Femur (tissue), 1 donor: ENCODE data around the gene PINK1.
A peak's percentile ranks its signal among the peaks of the same experiment; 100 is the strongest.
"Not testable (repeated sequence)": the region's sequence is repeated elsewhere in the genome, so short reads cannot be mapped to it uniquely, and the experiment has no call there.

Source experiments
- DNase-seq: peaks from one replicate; pipeline ENCODE4 v3.0.0-alpha.2; 2017

The PINK1 gene

GRCh38 chr1:20648946-20649345 is 15.7 kb downstream of the PINK1 start:
- DNase-seq = no peak

GRCh38 chr1:20652300-20652699 is 19.0 kb downstream of the PINK1 start:
- no peak for DNase-seq

GRCh38 chr1:20654104-20654690 is 20.9 kb downstream of the PINK1 start:
- DNase-seq = no peak

DNA sequence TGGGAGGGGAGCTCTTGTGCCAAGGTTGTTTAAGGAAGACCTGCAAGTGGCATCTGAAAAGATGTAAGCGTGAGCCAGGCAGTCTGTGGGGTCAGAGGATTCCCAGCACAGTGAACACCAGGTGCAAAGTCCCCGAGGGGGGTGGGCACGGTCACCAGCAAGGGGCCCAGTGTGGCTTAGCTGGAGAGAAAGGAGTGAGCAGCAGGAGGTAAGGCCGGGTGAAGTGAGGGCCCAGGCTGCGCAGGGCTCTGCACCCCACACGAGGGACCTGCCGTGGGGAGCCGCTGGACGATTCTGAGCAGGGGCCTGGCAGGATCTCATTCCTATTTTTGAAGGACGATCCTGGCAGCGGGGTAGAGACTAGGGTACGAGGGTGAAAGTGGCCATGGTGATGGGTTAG is 23.8 kb downstream of the PINK1 start:
- no peak for DNase-seq

GRCh38 chr1:20658166-20658915 is 25.1 kb downstream of the PINK1 start:
- DNase-seq = no peak

DNA sequence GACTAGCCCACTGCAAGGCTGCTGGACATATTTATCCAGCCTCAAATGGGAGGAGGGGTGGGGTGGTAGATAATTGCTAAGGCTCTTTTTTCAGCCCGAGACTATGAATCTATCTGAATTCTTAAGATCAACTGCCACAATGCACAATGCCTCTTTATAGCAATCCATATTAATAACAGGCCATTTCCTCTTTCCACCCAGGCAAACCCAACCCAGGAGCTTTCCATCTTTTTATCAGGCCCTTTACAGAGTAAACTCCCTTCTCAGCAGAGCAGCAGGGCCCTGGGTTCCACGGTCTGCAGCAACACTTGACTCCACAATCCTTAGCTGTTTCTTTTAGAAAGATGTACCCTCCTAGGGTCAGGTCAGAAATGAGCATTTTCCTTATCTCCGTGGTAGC is 27.1 kb downstream of the PINK1 start:
- DNase-seq = no peak

DNA sequence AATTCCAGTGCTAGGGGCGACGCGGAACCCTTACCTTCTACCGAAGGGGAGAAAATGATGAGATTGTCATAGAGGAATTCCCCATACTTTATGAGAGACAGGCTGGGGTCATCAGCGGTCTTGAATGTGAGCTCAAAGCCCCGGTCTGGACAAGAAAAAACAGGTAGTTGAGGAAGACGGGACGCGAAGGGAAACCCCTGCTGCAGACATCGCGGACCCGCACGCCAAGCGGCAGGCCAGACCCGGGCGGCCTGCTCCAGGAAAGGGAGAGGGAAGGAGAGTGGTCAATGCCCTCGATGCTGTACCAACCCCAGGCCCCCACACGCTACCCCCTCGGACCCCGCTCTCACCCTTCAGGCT is 27.6 kb downstream of the PINK1 start:
- no peak for DNase-seq

GRCh38 chr1:20661207-20662109 is 28.2 kb downstream of the PINK1 start, which contains the start of gene DDOST:
TSS of gene DDOST (minus strand) at chr1:20661369. CDS start at chr1:20661350, 19 bp downstream.
- DNase-seq = peak; percentile 98

DNA sequence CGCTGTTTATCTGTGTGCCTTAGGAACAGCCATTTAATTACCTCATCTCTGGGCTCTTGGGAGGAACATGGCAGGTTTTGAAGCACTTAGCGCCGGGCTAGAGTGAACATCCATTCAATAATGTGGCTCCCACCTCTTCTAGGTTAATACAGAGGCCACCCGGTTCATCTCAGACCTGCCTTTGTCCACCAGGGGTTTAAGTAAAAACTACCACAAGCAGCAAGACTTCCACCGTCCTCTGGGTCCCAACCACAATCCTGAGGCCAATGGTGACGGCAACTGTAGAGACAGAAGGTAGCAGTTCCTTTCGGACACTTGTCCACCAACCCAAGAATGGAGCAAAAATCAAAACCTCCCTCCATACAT is 28.8 kb downstream of the PINK1 start:
- no peak for DNase-seq

- no peak for DNase-seq
Measured at GRCh38 chr1:20663365-20663764, 30.1 kb downstream of the PINK1 start.

- DNase-seq = no peak
Measured at GRCh38 chr1:20663969-20664715, 30.9 kb downstream of the PINK1 start.

DNA sequence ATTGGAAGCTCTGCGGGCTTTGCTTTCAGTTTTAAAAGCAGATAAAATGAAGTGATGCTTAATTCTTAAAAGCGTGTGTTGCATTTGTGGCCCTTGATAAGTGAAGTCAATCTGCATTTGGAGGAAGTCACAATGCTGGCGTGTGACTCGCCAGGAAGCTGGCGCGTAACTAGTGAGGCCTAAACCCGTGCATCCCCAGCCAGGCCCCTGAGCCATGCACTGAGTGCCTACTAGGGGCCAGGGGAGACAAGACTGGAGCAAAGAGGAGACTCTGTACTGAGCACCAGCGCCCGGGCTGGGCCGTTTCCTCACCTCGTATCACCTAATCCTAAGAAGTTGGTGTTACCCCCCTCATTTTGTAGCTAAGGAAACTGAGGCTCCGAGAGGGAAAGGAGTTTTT is 32.5 kb downstream of the PINK1 start:
- DNase-seq = no peak

- no peak for DNase-seq
Measured at GRCh38 chr1:20666146-20666545, 32.9 kb downstream of the PINK1 start.

DNA sequence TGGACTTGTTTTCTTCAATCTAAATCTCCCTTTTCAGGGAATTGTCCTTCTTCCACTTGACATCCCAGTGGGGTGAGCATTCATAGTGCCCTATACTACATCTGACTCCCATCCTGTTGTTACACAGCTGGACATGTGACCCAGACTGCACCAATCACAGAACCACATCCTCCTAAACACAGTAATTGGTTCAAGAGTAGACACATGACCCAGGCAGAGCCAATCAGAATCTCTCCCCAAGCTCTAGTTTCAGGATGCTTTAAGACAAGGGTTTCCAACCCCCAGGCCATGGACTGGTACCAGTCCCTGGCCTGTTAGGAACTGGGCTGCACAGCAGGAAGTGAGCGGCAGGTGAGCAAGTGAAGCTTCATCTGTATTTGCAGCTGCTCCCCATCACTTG is 33.5 kb downstream of the PINK1 start:
- DNase-seq = no peak

DNA sequence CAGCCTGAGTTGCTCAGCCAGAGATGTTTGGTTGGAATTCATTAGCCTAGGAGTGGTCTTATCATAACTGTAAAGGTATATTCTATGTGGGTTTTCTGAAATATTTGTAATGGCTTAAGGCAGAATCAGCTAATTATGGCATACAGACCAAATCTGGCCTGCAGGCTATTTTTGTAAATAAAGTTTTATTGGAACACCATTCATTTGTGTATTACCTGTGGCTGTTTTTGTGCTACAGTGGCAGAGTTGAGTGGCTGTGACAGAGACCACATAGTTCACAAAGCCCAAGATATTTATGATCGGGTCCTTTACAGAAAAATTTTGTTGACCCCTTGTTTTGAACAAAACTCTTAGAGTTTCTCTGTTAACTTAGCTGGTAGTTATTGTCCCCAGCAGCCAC is 35.3 kb downstream of the PINK1 start:
- DNase-seq = no peak

DNA sequence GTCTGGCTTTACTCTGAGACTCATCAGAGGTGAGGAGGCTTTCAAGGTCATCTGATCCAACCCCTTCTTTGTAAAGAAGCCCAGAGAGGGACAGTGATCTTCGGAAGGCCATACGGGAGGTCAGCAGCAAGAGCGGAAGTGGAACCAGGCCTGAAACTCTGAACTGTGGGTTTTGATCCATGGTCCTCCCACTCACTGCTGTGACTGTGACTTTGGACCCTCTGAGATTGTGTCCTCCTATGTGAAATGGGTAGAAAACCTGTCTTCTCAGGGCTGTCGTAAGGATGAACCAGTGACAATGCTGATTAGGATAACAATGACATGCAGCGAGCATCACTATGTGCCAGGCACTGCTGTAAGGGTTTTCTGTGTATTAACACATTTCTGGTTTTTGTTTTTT is 37.7 kb downstream of the PINK1 start:
- DNase-seq = no peak

DNA sequence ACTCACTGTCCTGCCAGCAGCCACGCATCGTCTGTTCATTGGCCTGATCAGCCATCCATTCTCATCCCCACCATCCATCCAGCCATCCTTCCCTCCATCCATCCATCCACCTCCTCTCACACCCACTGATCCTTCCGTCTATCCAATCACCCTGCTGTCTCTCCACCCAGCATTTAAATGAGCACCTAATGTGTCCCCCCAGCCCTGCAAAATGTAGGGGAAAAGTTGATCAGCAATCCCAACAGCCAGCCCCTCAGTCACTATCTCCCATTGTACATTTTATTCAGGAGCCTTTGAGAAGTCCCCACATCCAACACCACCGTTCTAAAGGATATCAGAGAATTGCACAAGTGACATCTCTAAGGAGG is 39.0 kb downstream of the PINK1 start:
- DNase-seq = no peak

DNA sequence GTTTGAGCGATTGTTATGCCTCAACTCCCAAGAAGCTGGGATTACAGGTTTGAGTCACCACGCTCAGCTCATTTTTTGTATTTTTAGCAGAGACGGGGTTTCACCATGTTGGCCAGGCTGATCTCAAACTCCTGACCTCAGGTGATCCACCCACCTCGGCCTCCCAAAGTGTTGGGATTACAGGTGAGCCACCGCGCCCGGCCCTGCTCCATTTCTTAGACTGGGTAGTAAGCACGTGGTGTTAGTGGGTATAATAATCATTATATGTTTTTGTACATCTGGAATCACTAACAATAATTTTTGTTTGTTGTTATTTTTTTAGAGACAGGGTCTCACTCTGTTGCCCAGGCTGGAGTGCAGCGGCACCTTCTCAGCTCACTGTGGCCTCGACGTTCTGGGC is 40.4 kb downstream of the PINK1 start:
- DNase-seq = not testable (repeated sequence)

- no peak for DNase-seq
Measured at GRCh38 chr1:20678599-20678998, 45.3 kb downstream of the PINK1 start.

DNA sequence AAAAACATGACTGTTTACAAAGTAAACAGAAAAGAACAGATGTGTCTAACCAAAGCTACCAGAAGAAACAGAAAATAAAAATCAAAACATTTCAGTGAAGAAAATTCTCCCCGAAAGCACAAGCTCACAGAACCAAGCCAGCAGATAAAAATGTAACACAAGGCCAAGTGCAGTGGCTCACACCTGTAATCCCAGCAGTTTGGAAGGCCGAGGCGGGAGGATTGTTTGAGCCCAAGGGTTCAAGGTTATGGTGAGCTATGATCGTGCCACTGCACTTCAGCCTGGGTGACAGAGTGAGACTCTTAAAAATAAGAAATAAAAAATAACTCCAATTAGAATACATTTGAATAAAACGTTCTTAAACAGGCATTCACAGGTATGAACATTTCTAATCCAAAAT is 47.0 kb downstream of the PINK1 start:
- DNase-seq = no peak

DNA sequence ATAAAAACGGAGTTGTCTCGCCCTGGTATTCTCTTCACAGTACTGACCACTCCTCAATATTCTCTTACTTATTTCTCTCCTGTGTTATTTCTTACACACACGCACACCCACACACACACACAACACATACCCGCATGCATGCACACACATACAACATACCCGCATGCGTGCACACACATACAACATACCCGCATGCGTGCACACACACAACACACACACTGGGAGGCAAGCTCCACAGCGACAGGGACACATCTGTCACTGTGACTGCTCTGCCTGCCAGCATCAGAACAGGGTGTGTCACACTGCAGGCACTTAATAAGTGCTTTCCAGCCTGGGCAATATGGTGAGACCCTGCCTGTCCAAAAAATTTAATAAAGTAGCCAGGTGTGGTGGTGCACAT is 48.7 kb downstream of the PINK1 start:
- DNase-seq = no peak

- DNase-seq = peak; percentile 55
Measured at GRCh38 chr1:20682571-20683236, 49.4 kb downstream of the PINK1 start.

DNA sequence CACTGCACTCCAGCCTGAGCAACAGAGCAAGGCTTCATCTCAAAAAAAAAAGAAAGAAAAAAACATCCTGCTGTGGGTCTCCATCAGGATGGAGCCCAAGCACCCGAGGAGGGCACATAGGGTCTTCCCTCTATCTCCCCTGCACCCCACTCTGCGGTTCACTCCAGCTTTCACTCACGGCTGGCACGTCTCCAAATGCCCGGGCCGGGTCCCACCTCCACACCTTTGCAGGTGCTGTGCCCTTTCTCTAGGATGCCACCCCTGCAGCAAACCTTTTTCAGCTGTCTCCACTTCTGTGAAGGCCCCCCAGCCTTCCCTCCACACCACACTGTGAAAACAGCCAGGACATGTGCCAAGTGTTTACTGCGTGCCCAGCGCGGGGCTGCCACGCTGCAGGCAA is 50.4 kb downstream of the PINK1 start:
- no peak for DNase-seq
